AG10803 (cell line): ENCODE measurements around the gene BACH2.

ENCODE experiments used
- DNase-seq: peaks from one replicate; pipeline ENCODE4 v3.0.0; 2010; ENCODE audit warnings: low read depth
- H3K4me3 ChIP-seq: 2 replicates; pipeline ENCODE4 v1.5.1; 2011; ENCODE audit warnings: mild to moderate bottlenecking, low read length, control low read depth
- TF ChIP-seq, protein P1 (sequence below): conservative IDR thresholded peaks from 2 replicates; pipeline ENCODE4 v1.5.1; 2011; ENCODE audit warnings: mild to moderate bottlenecking, low read length, control low read depth, inconsistent platforms

Gene BACH2

GRCh38 chr6:89986650-89987074, 310.0 kb downstream of the BACH2 start:
- DNase-seq: peak; percentile 84
- TF ChIP-seq, protein P1, sequence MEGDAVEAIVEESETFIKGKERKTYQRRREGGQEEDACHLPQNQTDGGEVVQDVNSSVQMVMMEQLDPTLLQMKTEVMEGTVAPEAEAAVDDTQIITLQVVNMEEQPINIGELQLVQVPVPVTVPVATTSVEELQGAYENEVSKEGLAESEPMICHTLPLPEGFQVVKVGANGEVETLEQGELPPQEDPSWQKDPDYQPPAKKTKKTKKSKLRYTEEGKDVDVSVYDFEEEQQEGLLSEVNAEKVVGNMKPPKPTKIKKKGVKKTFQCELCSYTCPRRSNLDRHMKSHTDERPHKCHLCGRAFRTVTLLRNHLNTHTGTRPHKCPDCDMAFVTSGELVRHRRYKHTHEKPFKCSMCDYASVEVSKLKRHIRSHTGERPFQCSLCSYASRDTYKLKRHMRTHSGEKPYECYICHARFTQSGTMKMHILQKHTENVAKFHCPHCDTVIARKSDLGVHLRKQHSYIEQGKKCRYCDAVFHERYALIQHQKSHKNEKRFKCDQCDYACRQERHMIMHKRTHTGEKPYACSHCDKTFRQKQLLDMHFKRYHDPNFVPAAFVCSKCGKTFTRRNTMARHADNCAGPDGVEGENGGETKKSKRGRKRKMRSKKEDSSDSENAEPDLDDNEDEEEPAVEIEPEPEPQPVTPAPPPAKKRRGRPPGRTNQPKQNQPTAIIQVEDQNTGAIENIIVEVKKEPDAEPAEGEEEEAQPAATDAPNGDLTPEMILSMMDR: no peak
- H3K4me3 ChIP-seq: no peak overlapping the region

DNA sequence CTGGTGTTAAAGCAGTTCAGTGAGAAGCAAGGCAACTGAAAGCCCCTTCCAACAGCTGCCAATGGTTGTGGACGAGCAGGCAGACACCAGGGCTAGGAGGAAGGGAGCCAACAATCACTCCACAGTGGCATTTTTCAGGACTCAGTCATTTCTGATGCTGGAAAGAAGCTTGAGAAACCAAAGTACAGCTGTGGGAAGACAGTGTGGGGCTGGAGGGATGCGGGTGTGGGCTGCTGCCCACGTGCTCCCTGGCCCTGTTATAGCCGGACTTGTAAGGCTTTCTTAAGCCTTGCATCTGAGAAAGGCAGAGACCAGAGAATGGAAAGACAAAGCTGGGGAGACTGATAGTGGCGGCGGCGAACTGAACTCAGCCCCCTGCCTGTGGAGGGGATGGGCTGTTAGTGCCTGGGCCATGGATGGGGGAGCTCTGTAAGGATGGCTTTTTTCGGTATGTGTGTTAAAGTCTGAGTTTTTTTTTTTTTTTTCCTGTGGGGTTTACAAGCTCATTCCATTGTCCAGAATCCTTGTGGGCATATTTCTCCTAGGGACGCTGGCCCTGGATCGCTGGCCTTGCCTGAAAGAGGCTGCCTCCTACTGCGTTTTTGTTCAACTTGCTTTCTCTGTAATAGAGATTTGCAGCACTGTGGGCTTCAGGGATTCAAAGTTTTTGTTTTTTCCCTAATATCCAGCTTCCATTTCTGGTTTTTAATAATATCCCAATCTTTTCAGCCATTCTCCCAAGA, 310.7 kb downstream of the BACH2 start:
- H3K4me3 ChIP-seq: no peak overlapping the region
- peak; percentile 94 for DNase-seq
- TF ChIP-seq, protein P1: no peak

- H3K4me3 ChIP-seq: no peak overlapping the region
- peak; percentile 80 for DNase-seq
- TF ChIP-seq, protein P1: no peak
These were observed 311.5 kb downstream of the BACH2 start for GRCh38 chr6:89984926-89985750.

- no peak overlapping the region for H3K4me3 ChIP-seq
- TF ChIP-seq, protein P1: no peak
- DNase-seq: no peak
These were observed 316.3 kb downstream of the BACH2 start for GRCh38 chr6:89980353-89980752.

DNA sequence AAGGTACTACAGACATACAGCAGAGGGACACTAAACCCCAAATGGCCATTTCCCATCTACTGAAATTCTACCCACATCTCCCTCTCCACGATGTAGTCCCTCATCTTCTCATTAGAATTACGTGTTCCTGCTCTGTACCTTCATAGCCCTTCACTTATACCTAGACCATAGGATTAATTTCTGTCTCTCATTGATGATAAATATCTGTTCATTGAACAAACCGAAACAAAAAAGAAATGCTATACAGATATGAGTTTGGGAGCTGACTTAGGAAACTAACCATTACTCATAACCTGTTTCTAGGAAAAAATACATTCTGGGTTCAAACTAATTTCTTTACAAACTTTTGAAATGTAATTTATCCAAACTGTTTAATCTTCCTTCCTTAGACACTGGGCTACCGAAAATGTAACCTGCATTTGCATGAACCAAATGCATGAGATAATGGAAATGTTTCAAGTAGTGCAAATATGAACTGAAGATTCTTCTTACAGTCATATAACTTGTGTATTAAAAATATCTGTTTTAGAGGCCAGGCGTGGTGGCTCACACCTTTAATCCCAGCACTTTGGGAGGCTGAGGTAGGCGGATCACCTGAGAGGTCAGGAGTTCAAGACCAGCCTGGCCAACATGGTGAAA, 317.0 kb downstream of the BACH2 start:
- no peak for DNase-seq
- TF ChIP-seq, protein P1: no peak
- no peak overlapping the region for H3K4me3 ChIP-seq

DNA sequence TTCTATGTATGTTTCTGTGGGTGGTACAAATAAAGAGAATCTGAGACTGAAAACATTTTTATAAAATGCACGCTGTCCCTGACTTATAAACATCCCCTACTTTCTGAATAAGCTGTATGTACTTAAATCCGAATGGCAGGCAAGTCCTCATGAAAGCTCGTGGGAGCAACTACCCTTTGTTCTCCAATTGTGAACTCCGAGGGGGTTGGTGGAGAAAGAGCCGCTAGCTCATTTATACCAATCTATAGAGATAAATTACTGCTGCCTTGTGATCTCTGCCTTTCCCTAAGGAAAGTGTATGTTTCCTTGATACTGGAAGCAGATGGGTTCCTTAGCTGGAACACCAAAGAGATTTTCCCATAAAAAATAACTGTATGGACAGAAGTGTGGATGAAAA, 317.9 kb downstream of the BACH2 start:
- DNase-seq: no peak
- TF ChIP-seq, protein P1: no peak
- no peak overlapping the region for H3K4me3 ChIP-seq
